GM12878 (cell line): ENCODE data around the gene RASGRP3. TPM values are rescaled to one million over a fixed set of nuclear protein-coding genes. Genes with fewer than 3 reads are reported as not detected.

ENCODE experiments used
- ATAC-seq: fragments of 200-7000 bp; cut with Tn5 transposase; 3 replicates; pipeline ENCODE4 v1.9.1; 2020; ENCODE audit warnings: mild to moderate bottlenecking, moderate library complexity
- BruUV-seq: library from RNA; stranded (reverse); fragments of 400-500 nt; replicated peaks from 2 replicates; lab custom pipeline; 2021; lab: Mats Ljungman, UMichigan
- CTCF ChIA-PET: fragments of 300-600 bp; sonication (Branson Sonifier 250); formaldehyde crosslinking; extraction: SDS; loops from one replicate; lab custom pipeline; 2021; ENCODE audit warnings: inconsistent platforms; lab: Yijun Ruan, JAX
- POLR2A ChIA-PET: fragments of 350-600 bp; formaldehyde crosslinking; extraction: SDS; loops from one replicate; lab custom pipeline; 2021; ENCODE audit warnings: inconsistent platforms; lab: Charles Lee
- RAD21 ChIA-PET: fragments of 300-600 bp; sonication (Branson Sonifier 250); formaldehyde crosslinking; loops from one replicate; lab custom pipeline; 2023; ENCODE audit warnings: antibody characterized with exemption; ENCODE audit not compliant: unreplicated experiment; lab: Charles Lee
- SMC1A ChIA-PET: fragments of 300-600 bp; sonication (Branson Sonifier 250); formaldehyde crosslinking; loops from one replicate; lab custom pipeline; 2023; ENCODE audit not compliant: unreplicated experiment, uncharacterized antibody; lab: Charles Lee
- DNase-seq: peaks from one replicate; pipeline ENCODE4 v3.0.0-alpha.2; 2011; ENCODE audit warnings: low read depth, low spot score
- FAIRE-seq: peaks from 3 replicates; lab custom pipeline; 2011; peaks lifted over from hg19 to GRCh38; lab: Jason Lieb, UNC
- H2AFZ ChIP-seq: 2 replicates; pipeline ENCODE4 v1.6.0; 2011; ENCODE audit warnings: low read depth, low read length, control low read depth; ENCODE audit not compliant: control insufficient read depth
- H3K27ac ChIP-seq: 2 replicates; pipeline ENCODE4 v1.5.1; 2011; ENCODE audit warnings: control low read depth; ENCODE audit not compliant: control insufficient read depth, insufficient read depth
- H3K27me3 ChIP-seq, 2 experiments: replicated peaks in 1 of 2; 2 replicates each; pipeline versions ENCODE4 v1.6.0 to v1.6.1; 2011; ENCODE audit warnings: low read length in 1 of 2; ENCODE audit not compliant: control insufficient read depth in 2 of 2, insufficient read depth in 2 of 2
- H3K36me3 ChIP-seq, 2 experiments: 2 replicates each; pipeline ENCODE4 v1.5.1; 2011; ENCODE audit warnings: low read length in 1 of 2; ENCODE audit not compliant: control insufficient read depth in 2 of 2, insufficient read depth in 2 of 2
- H3K4me1 ChIP-seq: 2 replicates; pipeline ENCODE4 v1.6.1; 2011; ENCODE audit warnings: mild to moderate bottlenecking, low read length, moderate library complexity, mixed read lengths; ENCODE audit not compliant: control insufficient read depth, insufficient read depth
- H3K4me2 ChIP-seq: 2 replicates; pipeline ENCODE4 v1.6.0; 2011; ENCODE audit warnings: control low read depth; ENCODE audit not compliant: control insufficient read depth, insufficient read depth
- H3K4me3 ChIP-seq: fragments of 200-600 bp; sonication (generic); 2 replicates; pipeline ENCODE4 v1.5.1; 2016
- H3K79me2 ChIP-seq: 2 replicates; pipeline ENCODE4 v1.6.0; 2011; ENCODE audit warnings: low read length; ENCODE audit not compliant: control insufficient read depth, insufficient read depth
- H3K9ac ChIP-seq: 2 replicates; pipeline ENCODE4 v1.8.0; 2011; ENCODE audit warnings: low read length, control low read depth, mixed read lengths; ENCODE audit not compliant: control insufficient read depth, insufficient read depth
- H3K9me3 ChIP-seq: replicated peaks from 3 replicates; pipeline ENCODE4 v1.5.1; 2011; ENCODE audit warnings: mild to moderate bottlenecking, low read length; ENCODE audit not compliant: control insufficient read depth, insufficient read depth
- H4K20me1 ChIP-seq: 2 replicates; pipeline ENCODE4 v1.6.0; 2011; ENCODE audit not compliant: control insufficient read depth, insufficient read depth
- BCL11A ChIP-seq: IDR thresholded peaks from 2 replicates; pipeline ENCODE4 v1.6.1; 2011; ENCODE audit warnings: low read depth, low read length
- CBX5 ChIP-seq: sonication (generic); IDR thresholded peaks from 2 replicates; pipeline ENCODE4 v1.6.1; 2016; ENCODE audit warnings: low read depth, moderate library complexity, mild to moderate bottlenecking, inconsistent platforms
- CHD1 ChIP-seq: IDR thresholded peaks from 2 replicates; pipeline ENCODE4 v1.6.1; 2012; ENCODE audit warnings: low read depth, low read length, improper control_type of control experiment
- FOS ChIP-seq: IDR thresholded peaks from 3 replicates; pipeline ENCODE4 v1.6.1; 2011; ENCODE audit warnings: borderline replicate concordance; ENCODE audit not compliant: insufficient read length; ENCODE audit errors: extremely low read depth
- IKZF2 ChIP-seq, 2 experiments: fragments of 450-650 bp; IDR thresholded peaks; 2 replicates each; pipeline ENCODE4 v1.6.1; 2017; ENCODE audit warnings: mild to moderate bottlenecking in 2 of 2, moderate library complexity in 2 of 2
- MEF2B ChIP-seq: fragments of 450-650 bp; IDR thresholded peaks from 2 replicates; pipeline ENCODE4 v1.6.1; 2018; ENCODE audit warnings: mild to moderate bottlenecking, moderate library complexity; ENCODE audit not compliant: partially characterized antibody, poor library complexity, severe bottlenecking
- POLR2AphosphoS2 ChIP-seq: IDR thresholded peaks from 2 replicates; pipeline ENCODE4 v1.6.1; 2011; ENCODE audit warnings: low read depth, mild to moderate bottlenecking, low read length, improper control_type of control experiment, moderate library complexity
- RB1 ChIP-seq: fragments of 450-650 bp; formaldehyde crosslinking; IDR thresholded peaks from 2 replicates; pipeline ENCODE4 v1.6.1; 2017; ENCODE audit warnings: mild to moderate bottlenecking, borderline replicate concordance
- RELA ChIP-seq: fragments of 450-650 bp; IDR thresholded peaks from 2 replicates; pipeline ENCODE4 v1.8.0; 2014; ENCODE audit warnings: borderline replicate concordance; ENCODE audit not compliant: partially characterized antibody
- SIX5 ChIP-seq: IDR thresholded peaks from 2 replicates; pipeline ENCODE4 v1.6.1; 2011; ENCODE audit warnings: mild to moderate bottlenecking, low read depth, low read length, moderate library complexity; ENCODE audit not compliant: severe bottlenecking
- SMARCA5 ChIP-seq: fragments of 450-650 bp; IDR thresholded peaks from 2 replicates; pipeline ENCODE4 v1.6.1; 2017; ENCODE audit warnings: mild to moderate bottlenecking
- YY1 ChIP-seq: IDR thresholded peaks from 2 replicates; pipeline ENCODE4 v1.6.1; 2011; ENCODE audit warnings: low read depth, mild to moderate bottlenecking, low read length
- WGBS: methylation state at CpG from one replicate; pipeline ENCODE4 v1.1.6; 2016; ENCODE audit warnings: low lambda C conversion rate; ENCODE audit not compliant: insufficient replicate concordance, insufficient coverage; ENCODE audit errors: missing lambda C conversion rate; 5-methylcytosine and 5-hydroxymethylcytosine counted together
- in situ Hi-C: fragments of 300-500 bp; cut with MboI; formaldehyde crosslinking; loops from 9 replicates; pipeline ENCODE4 v1.14.3; 2018; ENCODE audit warnings: mixed read lengths
- intact Hi-C: fragments of 100-400 bp; cut with micrococcal nuclease; formaldehyde crosslinking; loops from one replicate; pipeline ENCODE4 v1.14.2; 2022; ENCODE audit not compliant: unreplicated experiment
- polyA plus RNA-seq, 11 experiments: library from polyadenylated mRNA; depleted of rRNA in 4 of 11; unstranded in 6 of 11; stranded (reverse) in 5 of 11; fragments of >200 nt; fragmentation: Nextera tagmentation in 4 of 11; fragmentation: Illumina TruSeq in 1 of 11; extraction: Ambion mirVana in 4 of 11; extraction: Trizol in 1 of 11; gene quantifications; 1 replicate in 1 of 11; 2 replicates in 10 of 11; pipeline versions ENCODE4 v1.2.1 to v1.2.3, GENCODE V29; 2011 to 2016; ENCODE audit warnings: inconsistent platforms in 2 of 11, missing spikeins in 2 of 11, low read depth in 1 of 11
- total RNA-seq, 4 experiments: library from RNA; depleted of rRNA in 3 of 4; stranded (reverse); fragments of >200 nt in 3 of 4; fragmentation: Illumina TruSeq in 1 of 4; extraction: Trizol in 1 of 4; gene quantifications; 2 replicates each; pipeline versions ENCODE4 v1.2.1 to v1.2.3, GENCODE V29; 2013 to 2021
- TF ChIP-seq, protein P1 (sequence below), 3 experiments: IDR thresholded peaks in 2 of 3; conservative IDR thresholded peaks in 1 of 3; 2 replicates each; pipeline ENCODE4 v1.5.1; 2011; ENCODE audit warnings: low read depth in 3 of 3, low read length in 3 of 3, mild to moderate bottlenecking in 3 of 3, control low read depth in 2 of 3, moderate library complexity in 2 of 3, inconsistent platforms in 1 of 3, mixed read lengths in 1 of 3; ENCODE audit not compliant: control insufficient read depth in 2 of 3, insufficient read depth in 1 of 3; ENCODE audit errors: extremely low read depth in 1 of 3
- TF ChIP-seq, protein P2 (sequence below): IDR thresholded peaks from 2 replicates; pipeline ENCODE4 v1.6.1; 2012; ENCODE audit warnings: low read length, inconsistent platforms
- TF ChIP-seq, protein P3 (sequence below): fragments of 450-650 bp; conservative IDR thresholded peaks from 2 replicates; pipeline ENCODE4 v1.6.1; 2017; ENCODE audit warnings: mild to moderate bottlenecking, moderate library complexity

The RASGRP3 gene
- total and polyA plus RNA-seq, 10 of the 15 experiments (the other 5 are each of a cell fraction or from before 2014, with no cell fraction given) = 31.6 to 106 (median 64.7) TPM

DNA sequence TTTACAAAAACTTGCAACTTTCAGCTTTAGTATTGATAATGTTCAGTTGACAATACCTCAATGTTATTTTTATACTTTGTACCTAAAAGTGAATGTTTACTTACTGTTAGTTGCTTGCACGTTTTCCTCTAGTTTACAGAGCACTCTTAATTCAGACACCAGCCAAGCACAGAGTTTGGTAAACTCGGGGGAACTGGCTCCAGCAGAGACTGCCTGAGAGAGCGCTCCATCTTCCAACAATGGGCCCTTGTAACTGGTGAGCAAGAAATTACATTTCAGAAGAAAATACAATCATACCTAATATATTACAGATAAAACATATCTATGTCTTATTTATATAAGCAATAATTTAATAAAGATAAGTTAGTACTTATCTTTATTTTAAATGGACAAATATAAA lies 118.9 kb downstream of the RASGRP3 start:
- H3K9me3 ChIP-seq = no peaks in the 10 kb centered on the region
- no peaks in the 10 kb centered on the region for H3K4me1 ChIP-seq
- no peak overlapping the region for H3K9ac ChIP-seq
- WGBS = 63% methylated on average over 3 of the region's 3 CpGs
- CTCF ChIA-PET = interaction anchor here (1.0 to 4.4 kb wide), 3 partner anchors 12 to 119 kb away, joined by 3 to 24 read pairs (median 23); partner anchors contain the start of gene RASGRP3
- H3K36me3 ChIP-seq = peaks cover 0 to 22% of the 10 kb centered on the region in 2 experiments; a peak in 1 of 4 replicates
- no peaks in the 10 kb centered on the region for H4K20me1 ChIP-seq
- RAD21 ChIA-PET = interaction anchor here (0.9 to 1.6 kb wide), 3 partner anchors 12 to 120 kb away, joined by 3 to 10 read pairs (median 7); partner anchors contain the start of gene RASGRP3
- H3K79me2 ChIP-seq = peaks cover 54% of the 10 kb centered on the region
- H3K27me3 ChIP-seq = no peaks in the 10 kb centered on the region
- intact Hi-C loops = loop anchor here (5.0 kb wide), 1 partner anchor 118 kb away; the partner anchor contains the start of gene RASGRP3
- SMC1A ChIA-PET = interaction anchor here (1.3 to 2.3 kb wide), 4 partner anchors 9 to 1816 kb away, joined by 3 to 14 read pairs (median 5); partner anchors contain the start of gene RASGRP3
- no peak overlapping the region for H3K4me3 ChIP-seq
- DNase-seq = no peak
- POLR2A ChIA-PET = interaction anchor here (0.6 kb wide), 1 partner anchor 241 kb away, joined by 3 read pairs; no protein-coding TSS in a partner anchor
- no TSS peak for BruUV-seq
- in situ Hi-C loops = loop anchor here (25.0 kb wide), 1 partner anchor 833 kb away; no protein-coding TSS in a partner anchor
- FAIRE-seq = no peak
- no peak overlapping the region for H3K27ac ChIP-seq
- no peak overlapping the region for H2AFZ ChIP-seq
- no peak overlapping the region for H3K4me2 ChIP-seq
- no peak for ATAC-seq
- TF ChIP-seq SMARCA5 (no peak), CBX5 (no peak), YY1 (no peak), BCL11A (no peak), FOS (no peak), CHD1 (no peak), RELA (no peak), RB1 (no peak), IKZF2 (IDR thresholded peaks at IDR 0.05) (no peak), MEF2B (no peak), SIX5 (no peak), POLR2AphosphoS2 (no peak)
- TF ChIP-seq, protein P1, sequence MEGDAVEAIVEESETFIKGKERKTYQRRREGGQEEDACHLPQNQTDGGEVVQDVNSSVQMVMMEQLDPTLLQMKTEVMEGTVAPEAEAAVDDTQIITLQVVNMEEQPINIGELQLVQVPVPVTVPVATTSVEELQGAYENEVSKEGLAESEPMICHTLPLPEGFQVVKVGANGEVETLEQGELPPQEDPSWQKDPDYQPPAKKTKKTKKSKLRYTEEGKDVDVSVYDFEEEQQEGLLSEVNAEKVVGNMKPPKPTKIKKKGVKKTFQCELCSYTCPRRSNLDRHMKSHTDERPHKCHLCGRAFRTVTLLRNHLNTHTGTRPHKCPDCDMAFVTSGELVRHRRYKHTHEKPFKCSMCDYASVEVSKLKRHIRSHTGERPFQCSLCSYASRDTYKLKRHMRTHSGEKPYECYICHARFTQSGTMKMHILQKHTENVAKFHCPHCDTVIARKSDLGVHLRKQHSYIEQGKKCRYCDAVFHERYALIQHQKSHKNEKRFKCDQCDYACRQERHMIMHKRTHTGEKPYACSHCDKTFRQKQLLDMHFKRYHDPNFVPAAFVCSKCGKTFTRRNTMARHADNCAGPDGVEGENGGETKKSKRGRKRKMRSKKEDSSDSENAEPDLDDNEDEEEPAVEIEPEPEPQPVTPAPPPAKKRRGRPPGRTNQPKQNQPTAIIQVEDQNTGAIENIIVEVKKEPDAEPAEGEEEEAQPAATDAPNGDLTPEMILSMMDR (IDR thresholded peaks at IDR 0.05 in 2 of 3, conservative IDR thresholded peaks at IDR 0.05 in 1 of 3; ENCODE audit: control insufficient read depth in 2 of 3, extremely low read depth in 1 of 3, insufficient read depth in 1 of 3, low read depth in 3 of 3, low read length in 3 of 3) = no peak
- TF ChIP-seq, protein P2, sequence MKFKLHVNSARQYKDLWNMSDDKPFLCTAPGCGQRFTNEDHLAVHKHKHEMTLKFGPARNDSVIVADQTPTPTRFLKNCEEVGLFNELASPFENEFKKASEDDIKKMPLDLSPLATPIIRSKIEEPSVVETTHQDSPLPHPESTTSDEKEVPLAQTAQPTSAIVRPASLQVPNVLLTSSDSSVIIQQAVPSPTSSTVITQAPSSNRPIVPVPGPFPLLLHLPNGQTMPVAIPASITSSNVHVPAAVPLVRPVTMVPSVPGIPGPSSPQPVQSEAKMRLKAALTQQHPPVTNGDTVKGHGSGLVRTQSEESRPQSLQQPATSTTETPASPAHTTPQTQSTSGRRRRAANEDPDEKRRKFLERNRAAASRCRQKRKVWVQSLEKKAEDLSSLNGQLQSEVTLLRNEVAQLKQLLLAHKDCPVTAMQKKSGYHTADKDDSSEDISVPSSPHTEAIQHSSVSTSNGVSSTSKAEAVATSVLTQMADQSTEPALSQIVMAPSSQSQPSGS = no peak
- TF ChIP-seq, protein P3, sequence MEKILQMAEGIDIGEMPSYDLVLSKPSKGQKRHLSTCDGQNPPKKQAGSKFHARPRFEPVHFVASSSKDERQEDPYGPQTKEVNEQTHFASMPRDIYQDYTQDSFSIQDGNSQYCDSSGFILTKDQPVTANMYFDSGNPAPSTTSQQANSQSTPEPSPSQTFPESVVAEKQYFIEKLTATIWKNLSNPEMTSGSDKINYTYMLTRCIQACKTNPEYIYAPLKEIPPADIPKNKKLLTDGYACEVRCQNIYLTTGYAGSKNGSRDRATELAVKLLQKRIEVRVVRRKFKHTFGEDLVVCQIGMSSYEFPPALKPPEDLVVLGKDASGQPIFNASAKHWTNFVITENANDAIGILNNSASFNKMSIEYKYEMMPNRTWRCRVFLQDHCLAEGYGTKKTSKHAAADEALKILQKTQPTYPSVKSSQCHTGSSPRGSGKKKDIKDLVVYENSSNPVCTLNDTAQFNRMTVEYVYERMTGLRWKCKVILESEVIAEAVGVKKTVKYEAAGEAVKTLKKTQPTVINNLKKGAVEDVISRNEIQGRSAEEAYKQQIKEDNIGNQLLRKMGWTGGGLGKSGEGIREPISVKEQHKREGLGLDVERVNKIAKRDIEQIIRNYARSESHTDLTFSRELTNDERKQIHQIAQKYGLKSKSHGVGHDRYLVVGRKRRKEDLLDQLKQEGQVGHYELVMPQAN = no peak
